HG03354 (cell line): ENCODE results near the gene DCK.

Experiments
- ATAC-seq: cut with Tn5 transposase; IDR thresholded peaks from one replicate; pipeline ENCODE4 v1.9.1; 2021; ENCODE audit warnings: mild to moderate bottlenecking; ENCODE audit not compliant: unreplicated experiment, poor library complexity, severe bottlenecking

Gene DCK

GRCh38 chr4:70993181-70994068 lies at the start of gene DCK:
TSS of gene DCK (plus strand) at chr4:70993649. CDS start at chr4:70993836, 187 bp downstream.
- ATAC-seq: peak; percentile 81

DNA sequence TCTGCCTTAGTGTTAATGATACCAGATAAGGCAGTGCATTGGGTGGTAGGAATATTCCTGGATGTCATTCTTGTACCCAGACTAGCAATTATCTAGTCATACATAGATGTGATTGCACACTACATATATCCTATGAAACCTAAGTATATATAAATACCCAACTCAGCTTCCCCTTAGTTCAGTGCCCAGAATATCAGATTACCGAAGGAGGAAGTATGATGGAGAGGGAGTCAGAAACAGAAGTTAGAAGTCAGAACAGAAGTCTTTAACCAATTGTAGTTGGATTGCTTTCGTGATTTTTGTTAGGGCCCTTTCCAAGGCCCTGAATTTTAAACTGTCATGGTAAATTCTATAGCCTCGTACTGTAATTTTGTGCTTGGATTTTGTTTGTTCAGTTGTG lies 48.4 kb upstream of the DCK start:
- no peak for ATAC-seq

DNA sequence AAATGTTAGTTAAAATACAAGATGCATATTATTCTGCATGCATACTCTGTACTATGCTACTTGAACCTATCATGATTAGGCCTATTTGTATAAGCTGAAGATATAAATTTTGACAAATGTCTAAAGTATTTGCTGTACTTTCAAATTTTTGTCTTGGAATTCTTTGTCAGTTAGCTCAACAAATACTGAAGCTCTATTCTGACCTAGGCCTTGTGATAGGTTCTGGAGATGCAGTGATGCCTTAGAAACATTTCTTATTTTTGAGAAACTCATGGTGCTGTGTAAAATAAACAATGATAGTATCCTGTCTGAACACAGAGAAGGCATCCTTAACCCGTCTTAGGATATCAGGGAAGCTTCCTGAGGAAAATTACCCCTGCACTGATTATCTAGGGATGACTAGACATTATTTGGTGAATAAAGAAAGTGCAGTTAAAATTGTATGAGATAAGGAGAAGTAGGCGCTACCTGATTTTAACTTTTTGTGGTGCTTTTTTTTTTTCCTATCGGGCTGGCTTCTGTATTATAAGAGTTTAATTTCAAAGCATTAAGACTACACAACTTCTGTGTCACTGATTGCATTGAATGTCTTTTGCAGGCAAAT lies 47.9 kb upstream of the DCK start:
- no peak for ATAC-seq

DNA sequence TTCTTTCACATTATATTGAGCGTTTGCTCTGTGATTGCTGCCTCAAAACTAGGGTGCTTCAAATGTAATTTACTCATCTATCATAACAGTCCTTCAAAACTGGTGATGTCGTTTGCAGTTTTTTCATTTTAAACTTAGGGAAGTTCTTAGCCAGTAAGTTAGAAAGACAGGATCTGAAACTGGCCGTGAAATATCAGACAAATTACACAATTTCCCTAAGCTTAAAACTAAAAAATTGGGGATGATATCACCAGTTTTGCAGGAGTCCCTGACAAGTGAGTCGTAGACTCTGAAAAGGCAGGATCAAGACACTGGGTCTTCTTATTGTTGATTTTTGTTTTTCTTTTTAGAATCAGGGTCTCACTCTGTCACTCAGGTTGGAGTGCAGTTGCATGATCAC lies 46.5 kb upstream of the DCK start:
- no peak for ATAC-seq

- peak; percentile 46 for ATAC-seq
Measured at GRCh38 chr4:70948665-70949260, 44.7 kb upstream of the DCK start.

GRCh38 chr4:70954032-70954431 lies 39.4 kb upstream of the DCK start:
- no peak for ATAC-seq

- ATAC-seq: no peak
Measured at GRCh38 chr4:70956549-70957210, 36.8 kb upstream of the DCK start.

GRCh38 chr4:70958681-70959080 lies 34.8 kb upstream of the DCK start:
- no peak for ATAC-seq

GRCh38 chr4:70969076-70969475 lies 24.4 kb upstream of the DCK start:
- no peak for ATAC-seq

DNA sequence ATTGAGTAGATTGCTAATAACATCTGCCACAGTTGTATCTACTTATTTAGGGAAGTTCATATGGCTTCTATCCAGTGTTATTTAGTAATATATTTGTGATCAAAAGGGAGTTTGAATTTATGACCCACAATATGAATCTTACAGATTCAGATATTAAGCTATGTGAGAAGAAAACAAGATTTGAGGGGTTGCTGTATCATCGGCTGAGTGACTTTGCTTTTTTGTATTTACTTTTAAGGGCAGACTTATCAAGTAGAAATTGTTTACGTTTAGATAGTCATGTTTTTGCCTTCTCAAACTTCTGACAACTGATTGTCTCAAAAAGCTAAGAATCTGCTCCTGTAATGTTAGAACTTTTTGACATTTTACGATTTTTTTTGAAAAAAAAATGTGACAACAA lies 17.2 kb upstream of the DCK start:
- no peak for ATAC-seq

DNA sequence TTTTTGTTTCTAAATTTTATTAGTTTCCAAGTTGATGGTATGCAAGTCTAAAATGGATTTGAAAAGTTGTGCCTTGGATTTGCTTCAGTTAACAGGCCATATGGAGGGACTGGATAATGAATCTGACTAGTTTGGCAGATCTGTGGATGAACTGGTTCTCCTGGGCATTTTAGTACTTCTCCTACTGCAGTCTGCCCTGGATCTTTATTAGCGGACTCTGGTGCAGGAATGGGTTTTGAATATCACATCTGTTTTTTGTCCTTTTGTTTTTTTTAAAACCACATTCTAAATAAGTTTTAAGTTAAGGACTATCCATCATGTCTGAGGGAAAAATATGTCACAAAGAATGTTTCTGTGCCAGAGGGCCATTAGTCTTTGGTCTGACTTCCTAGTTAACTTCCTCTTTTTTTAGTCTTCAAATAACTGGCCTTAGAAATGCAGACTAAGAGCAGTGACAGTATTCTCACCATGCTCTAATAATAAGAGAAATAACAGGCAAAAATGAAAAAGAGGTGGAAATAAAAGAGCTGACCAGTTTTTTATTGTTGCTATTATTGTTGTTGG lies 13.9 kb upstream of the DCK start:
- peak; percentile 51 for ATAC-seq

DNA sequence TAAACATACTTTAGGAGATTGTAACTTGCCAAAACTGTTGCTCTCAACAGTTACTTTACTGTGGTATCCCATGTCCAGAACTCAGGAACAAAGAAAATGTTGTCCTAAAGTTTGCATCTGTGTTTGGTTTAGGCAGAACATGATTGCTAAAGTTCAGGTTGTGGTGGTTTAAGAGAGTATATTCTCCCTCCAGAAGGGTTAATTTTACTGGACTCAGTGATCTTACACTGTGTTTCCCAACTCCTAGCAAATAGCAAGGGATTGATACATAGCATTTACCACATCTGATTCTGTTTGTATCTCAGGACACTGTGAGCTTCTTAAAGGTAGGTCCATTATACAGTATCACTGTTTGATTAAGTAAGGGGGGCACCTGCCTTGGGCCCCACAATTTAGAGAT lies 13.3 kb upstream of the DCK start:
- no peak for ATAC-seq

DNA sequence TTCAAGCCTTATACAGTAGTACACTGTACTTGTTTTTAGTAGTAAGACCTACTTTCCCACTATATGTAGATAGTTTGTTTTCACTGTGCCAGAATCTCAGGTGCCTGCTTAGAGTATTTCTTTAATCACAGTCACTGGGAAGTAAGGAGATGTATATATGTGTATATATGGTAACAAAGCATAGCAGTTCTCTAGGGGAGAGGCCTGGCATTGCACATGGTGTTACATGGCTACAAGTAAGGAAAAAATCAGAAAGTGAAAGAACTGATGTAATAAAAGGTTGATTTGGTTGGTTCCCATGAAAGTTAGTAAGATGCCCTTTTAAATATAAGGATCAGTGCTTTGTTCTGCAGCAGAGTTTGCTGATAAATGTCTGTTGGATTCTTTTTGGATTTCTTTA lies 9.3 kb upstream of the DCK start:
- ATAC-seq: no peak

GRCh38 chr4:70984589-70984988 lies 8.9 kb upstream of the DCK start:
- no peak for ATAC-seq

- no peak for ATAC-seq
Measured at GRCh38 chr4:70991596-70991995, 1.9 kb upstream of the DCK start.

GRCh38 chr4:70992391-70992881 lies 1.0 kb upstream of the DCK start:
- no peak for ATAC-seq

DNA sequence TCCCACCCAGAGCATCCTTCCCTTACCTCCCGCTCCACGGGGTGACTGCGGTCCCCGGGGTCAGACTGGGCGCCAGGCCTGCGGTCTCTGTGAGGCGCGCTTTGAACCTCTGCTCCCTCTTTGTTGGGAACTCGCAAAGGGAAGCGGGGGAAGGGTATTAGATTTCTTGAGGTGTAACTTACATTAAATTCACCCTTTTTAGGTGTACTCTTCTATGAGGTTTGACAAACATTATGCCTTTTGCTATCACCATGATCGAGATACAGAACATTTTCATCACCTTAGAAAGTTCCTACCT lies 569 bp downstream of the DCK start:
- no peak for ATAC-seq

DNA sequence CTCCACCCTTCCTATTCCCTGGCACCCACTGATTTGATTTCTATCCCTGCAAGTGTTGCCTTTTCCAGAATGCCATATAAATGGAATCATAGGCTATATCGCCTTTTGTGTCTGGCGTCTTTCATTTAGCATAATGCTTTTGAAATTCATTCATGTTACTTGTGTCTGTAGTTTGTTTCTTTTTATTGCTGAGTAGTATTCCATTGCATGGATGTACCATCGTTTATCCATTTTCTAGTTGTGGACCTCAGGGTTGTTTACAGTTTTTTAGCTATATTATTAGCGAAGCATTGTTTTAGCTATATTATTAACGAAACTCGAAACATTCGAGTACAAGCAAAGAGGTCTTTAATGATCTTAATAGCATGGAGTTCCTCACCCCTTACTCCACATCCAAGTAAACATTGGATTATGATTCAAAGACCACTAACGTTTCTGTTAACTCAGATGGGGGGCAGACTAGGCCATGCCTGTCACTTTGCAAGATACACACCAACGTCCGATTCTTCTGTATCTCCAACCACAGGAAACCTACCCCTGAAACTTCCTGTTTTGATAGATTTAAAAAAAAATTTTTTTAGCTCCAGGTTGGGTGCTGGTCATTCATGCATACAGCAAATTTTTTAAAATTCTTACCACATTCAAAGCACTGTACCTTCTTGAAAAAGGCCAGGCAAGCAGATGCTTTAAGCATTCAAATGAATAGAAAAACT lies 1.1 kb downstream of the DCK start:
- peak; percentile 47 for ATAC-seq

- ATAC-seq: no peak
Measured at GRCh38 chr4:70996018-70996360, 2.5 kb downstream of the DCK start.

DNA sequence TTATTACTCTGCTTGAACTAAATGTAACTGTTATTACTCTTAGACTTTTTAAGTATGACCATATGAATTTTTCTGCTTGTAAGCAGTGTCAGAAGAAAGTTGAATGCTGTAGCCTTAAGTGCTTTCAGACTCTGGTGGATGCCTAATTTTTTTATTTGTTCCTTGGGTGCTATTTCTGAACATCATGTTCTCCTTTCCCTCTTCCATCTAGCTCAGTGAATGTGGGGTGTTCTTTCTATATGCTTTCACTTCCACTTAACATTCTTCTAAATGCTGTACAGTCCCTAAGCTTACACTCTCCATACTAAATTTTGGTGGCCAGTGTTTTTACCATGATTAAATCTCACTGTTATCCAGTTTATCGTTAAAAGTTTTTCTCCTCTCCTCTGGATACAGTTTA lies 3.6 kb downstream of the DCK start:
- ATAC-seq: no peak
